ENCODE results near the gene YEATS2.

GRCh38 chr3:183725387-183725786, 27.8 kb downstream of the YEATS2 start:
- TF ChIP-seq CTCF (conservative IDR thresholded peaks at IDR 0.05; ENCODE audit: low read length) (no peak), EZH2phosphoT487 (IDR thresholded peaks at IDR 0.05; ENCODE audit: borderline replicate concordance, low read depth, low read length) (no peak)

All from OCI-LY7 (cell line).